Activated naive CD4-positive, alpha-beta T cell treated with anti-CD3 and anti-CD28 coated beads for 36 hours (primary cell): ENCODE measurements around the gene MAPKAPK2. TPM values are rescaled to one million over a fixed set of nuclear protein-coding genes. Genes with fewer than 3 reads are reported as not detected.

Experiments
- CTCF ChIA-PET: fragments of 350-600 bp; sonication (Branson Sonifier 250); formaldehyde crosslinking; loops from one replicate; lab custom pipeline; 2021; ENCODE audit warnings: antibody characterized with exemption; lab: Charles Lee
- DNase-seq: peaks from one replicate; pipeline ENCODE4 v3.0.0-alpha.2; 2020
- H3K27ac Mint-ChIP-seq: one replicate; pipeline ENCODE4 v1.8.0; 2021; ENCODE audit warnings: mild to moderate bottlenecking, mixed read lengths
- H3K27me3 Mint-ChIP-seq: one replicate; pipeline ENCODE4 v1.8.0; 2021; ENCODE audit warnings: low read depth, mixed read lengths
- H3K36me3 Mint-ChIP-seq: one replicate; pipeline ENCODE4 v1.8.0; 2021; ENCODE audit warnings: low read depth, mixed read lengths
- H3K4me1 Mint-ChIP-seq: one replicate; pipeline ENCODE4 v1.8.0; 2021; ENCODE audit warnings: low read depth, mixed read lengths
- H3K4me3 Mint-ChIP-seq: one replicate; pipeline ENCODE4 v1.8.0; 2021; ENCODE audit warnings: mild to moderate bottlenecking, moderate library complexity, mixed read lengths
- H3K9me3 Mint-ChIP-seq: one replicate; pipeline ENCODE4 v1.8.0; 2021; ENCODE audit warnings: mixed read lengths
- intact Hi-C: fragments of 100-400 bp; cut with micrococcal nuclease; formaldehyde crosslinking; loops from one replicate; pipeline ENCODE4 v1.15.1; 2023
- total RNA-seq, 2 experiments: library from RNA; stranded (reverse); gene quantifications; one replicate each; pipeline ENCODE4 v1.2.3, GENCODE V29; 2021

The MAPKAPK2 gene
- total RNA-seq, 2 experiments from 2014 or later = 83.4 to 85.3 TPM

DNA sequence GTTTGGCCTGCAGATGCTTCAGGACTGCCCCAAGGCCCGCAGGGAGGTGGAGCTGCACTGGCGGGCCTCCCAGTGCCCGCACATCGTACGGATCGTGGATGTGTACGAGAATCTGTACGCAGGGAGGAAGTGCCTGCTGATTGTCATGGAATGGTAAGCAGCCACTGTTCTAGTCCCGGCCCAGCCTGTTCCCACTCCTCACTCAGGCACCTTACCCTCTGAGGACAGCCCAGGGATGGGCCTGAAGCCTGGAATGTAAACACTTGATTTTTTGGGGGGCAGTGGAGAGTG lies 43.9 kb downstream of the MAPKAPK2 start:
- Mint-ChIP-seq H3K4me3 (no peak overlapping the region), H3K4me1 (peaks cover 33% of the 10 kb centered on the region), H3K36me3 (peaks cover 11% of the 10 kb centered on the region), H3K27me3 (no peaks in the 10 kb centered on the region), H3K27ac (no peak overlapping the region), H3K9me3 (no peaks in the 10 kb centered on the region)
- intact Hi-C loops = loop anchor here (5.0 kb wide), 2 partner anchors 121 to 236 kb away; no protein-coding TSS in a partner anchor
- no peak for DNase-seq
- CTCF ChIA-PET = interaction anchor here (1.6 to 7.0 kb wide), 2 partner anchors 79 to 184 kb away, joined by 6 to 116 read pairs; no protein-coding TSS in a partner anchor

DNA sequence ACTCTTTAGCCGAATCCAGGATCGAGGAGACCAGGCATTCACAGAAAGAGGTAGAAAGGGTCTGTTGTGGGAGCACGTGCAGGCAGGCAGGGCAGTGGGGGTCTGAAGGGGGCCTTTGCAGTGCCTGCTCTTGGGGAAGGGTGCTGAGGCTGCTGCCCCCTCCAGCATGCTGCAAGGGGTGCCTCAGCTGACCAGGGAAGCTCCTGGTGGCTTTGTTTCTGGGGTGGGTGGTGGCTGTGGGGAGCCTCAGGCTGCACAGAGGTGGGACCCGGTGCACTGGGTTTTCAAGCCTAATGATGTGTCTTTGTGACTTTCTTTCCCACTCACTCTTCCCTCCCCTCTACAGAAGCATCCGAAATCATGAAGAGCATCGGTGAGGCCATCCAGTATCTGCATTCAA lies 44.3 kb downstream of the MAPKAPK2 start:
- no peak overlapping the region for H3K4me3 Mint-ChIP-seq
- DNase-seq = no peak
- H3K27ac Mint-ChIP-seq = no peak overlapping the region
- no peaks in the 10 kb centered on the region for H3K9me3 Mint-ChIP-seq
- peaks cover 11% of the 10 kb centered on the region for H3K36me3 Mint-ChIP-seq
- intact Hi-C loops = loop anchor here (5.0 kb wide), 2 partner anchors 122 to 237 kb away; no protein-coding TSS in a partner anchor
- CTCF ChIA-PET = interaction anchor here (1.3 to 7.0 kb wide), 3 partner anchors 79 to 253 kb away, joined by 3 to 116 read pairs (median 6); no protein-coding TSS in a partner anchor
- H3K4me1 Mint-ChIP-seq = peaks cover 29% of the 10 kb centered on the region
- H3K27me3 Mint-ChIP-seq = no peaks in the 10 kb centered on the region

DNA sequence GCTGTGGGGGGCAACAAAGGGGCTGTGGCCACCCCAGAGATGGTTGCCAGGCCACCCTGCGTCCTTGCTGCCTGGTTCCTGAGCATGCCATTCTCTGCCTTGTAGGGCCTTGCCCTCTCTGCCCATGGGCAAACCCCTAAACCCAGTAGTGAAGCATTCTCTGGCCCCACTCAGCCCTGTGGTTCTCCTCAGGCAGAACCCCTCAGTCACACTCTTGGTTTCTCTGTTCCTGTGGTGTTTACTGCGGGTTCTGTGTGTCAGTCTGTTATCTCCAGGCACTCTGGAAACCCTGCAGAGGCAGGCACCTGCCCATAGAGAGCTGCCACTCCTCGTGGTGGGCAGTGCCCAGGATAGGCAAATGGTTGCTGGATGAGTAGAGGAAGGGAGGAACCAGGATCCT lies 44.8 kb downstream of the MAPKAPK2 start:
- CTCF ChIA-PET = interaction anchor here (1.2 to 7.0 kb wide), 6 partner anchors 14 to 252 kb away, joined by 3 to 116 read pairs (median 4); partner anchors contain the start of gene IL24
- Mint-ChIP-seq H3K36me3 (peaks cover 11% of the 10 kb centered on the region), H3K9me3 (no peaks in the 10 kb centered on the region), H3K27me3 (no peaks in the 10 kb centered on the region), H3K4me1 (peaks cover 30% of the 10 kb centered on the region), H3K4me3 (no peak overlapping the region), H3K27ac (no peak overlapping the region)
- intact Hi-C loops = loop anchor here (5.0 kb wide), 2 partner anchors 122 to 237 kb away; no protein-coding TSS in a partner anchor
- DNase-seq = no peak

DNA sequence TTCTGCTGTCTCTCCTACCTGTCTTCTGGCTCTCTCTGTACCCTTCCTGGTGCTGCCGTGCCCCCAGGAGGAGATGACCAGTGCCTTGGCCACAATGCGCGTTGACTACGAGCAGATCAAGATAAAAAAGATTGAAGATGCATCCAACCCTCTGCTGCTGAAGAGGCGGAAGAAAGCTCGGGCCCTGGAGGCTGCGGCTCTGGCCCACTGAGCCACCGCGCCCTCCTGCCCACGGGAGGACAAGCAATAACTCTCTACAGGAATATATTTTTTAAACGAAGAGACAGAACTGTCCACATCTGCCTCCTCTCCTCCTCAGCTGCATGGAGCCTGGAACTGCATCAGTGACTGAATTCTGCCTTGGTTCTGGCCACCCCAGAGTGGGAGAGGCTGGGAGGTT lies 47.8 kb downstream of the MAPKAPK2 start:
- Mint-ChIP-seq H3K9me3 (no peaks in the 10 kb centered on the region), H3K27me3 (no peaks in the 10 kb centered on the region), H3K27ac (no peak overlapping the region), H3K36me3 (peaks cover 14% of the 10 kb centered on the region), H3K4me1 (peaks cover 34% of the 10 kb centered on the region), H3K4me3 (no peak overlapping the region)
- CTCF ChIA-PET = interaction anchor here (1.1 to 6.2 kb wide), 4 partner anchors 69 to 201 kb away, joined by 3 to 232 read pairs (median 72); no protein-coding TSS in a partner anchor
- intact Hi-C loops = no loop called here
- DNase-seq = no peak

DNA sequence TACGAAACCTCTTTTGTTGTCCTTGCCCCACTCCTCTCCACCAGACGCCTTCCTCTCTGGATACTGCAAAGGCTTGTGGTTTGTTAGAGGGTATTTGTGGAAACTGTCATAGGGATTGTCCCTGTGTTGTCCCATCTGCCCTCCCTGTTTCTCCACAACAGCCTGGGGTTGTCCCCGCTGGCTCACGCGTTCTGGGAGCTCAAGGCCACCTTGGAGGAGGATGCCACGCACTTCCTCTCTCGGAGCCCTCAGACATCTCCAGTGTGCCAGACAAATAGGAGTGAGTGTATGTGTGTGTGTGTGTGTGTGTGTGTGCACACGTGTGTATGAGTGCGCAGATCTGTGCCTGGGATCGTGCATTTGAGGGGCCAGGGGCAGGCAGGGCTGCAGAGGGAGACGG lies 48.3 kb downstream of the MAPKAPK2 start:
- DNase-seq = no peak
- Mint-ChIP-seq H3K27me3 (no peaks in the 10 kb centered on the region), H3K9me3 (no peaks in the 10 kb centered on the region), H3K27ac (no peak overlapping the region), H3K4me1 (peaks cover 38% of the 10 kb centered on the region), H3K4me3 (no peak overlapping the region), H3K36me3 (peaks cover 14% of the 10 kb centered on the region)
- CTCF ChIA-PET = interaction anchor here (1.1 to 6.2 kb wide), 7 partner anchors 13 to 201 kb away, joined by 3 to 232 read pairs (median 19); no protein-coding TSS in a partner anchor
- intact Hi-C loops = no loop called here

DNA sequence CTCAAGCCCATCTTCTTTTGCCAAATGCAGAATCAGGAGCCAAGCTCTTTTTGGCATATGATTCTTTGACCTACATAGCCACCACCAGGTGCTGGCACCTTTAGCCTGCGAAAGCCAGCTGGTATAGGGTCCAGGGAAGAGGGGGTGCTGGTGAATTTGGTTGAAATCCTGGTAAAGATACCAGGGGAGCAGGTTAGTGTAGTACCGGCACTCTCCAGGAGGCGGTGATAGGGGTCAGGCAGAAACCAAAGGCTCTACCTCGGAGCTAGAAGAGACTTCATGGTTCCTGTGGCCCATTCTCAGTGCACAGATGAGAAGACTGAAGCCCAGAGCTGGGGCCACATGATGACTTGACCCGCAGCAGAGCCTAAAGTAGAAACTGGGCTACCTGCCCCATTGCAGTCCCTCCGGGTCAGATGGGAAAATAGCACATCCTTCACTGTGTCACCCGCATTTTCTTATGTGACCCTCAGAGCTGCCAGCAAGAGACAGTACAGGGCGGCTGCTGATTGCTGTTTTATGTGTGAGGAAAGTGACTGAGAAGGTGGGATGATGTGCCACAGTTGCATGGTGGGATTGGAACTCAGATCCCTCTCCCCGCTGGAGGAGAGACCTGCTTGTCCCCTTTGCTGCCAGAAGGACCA lies 49.9 kb downstream of the MAPKAPK2 start:
- Mint-ChIP-seq H3K36me3 (peaks cover 10% of the 10 kb centered on the region), H3K4me3 (no peak overlapping the region), H3K27ac (no peak overlapping the region), H3K9me3 (no peaks in the 10 kb centered on the region), H3K27me3 (no peaks in the 10 kb centered on the region), H3K4me1 (peaks cover 53% of the 10 kb centered on the region)
- intact Hi-C loops = loop anchor here (1.0 to 5.0 kb wide), 7 partner anchors 74 to 344 kb away; partner anchors contain the start of genes DYRK3, IL20, PFKFB2 and YOD1
- peak; percentile 88 for DNase-seq
- CTCF ChIA-PET = interaction anchor here (0.6 to 6.2 kb wide), 53 partner anchors 8 to 271 kb away, joined by 3 to 232 read pairs (median 5); partner anchors contain the start of genes FCMR, IL19 and IL20

DNA sequence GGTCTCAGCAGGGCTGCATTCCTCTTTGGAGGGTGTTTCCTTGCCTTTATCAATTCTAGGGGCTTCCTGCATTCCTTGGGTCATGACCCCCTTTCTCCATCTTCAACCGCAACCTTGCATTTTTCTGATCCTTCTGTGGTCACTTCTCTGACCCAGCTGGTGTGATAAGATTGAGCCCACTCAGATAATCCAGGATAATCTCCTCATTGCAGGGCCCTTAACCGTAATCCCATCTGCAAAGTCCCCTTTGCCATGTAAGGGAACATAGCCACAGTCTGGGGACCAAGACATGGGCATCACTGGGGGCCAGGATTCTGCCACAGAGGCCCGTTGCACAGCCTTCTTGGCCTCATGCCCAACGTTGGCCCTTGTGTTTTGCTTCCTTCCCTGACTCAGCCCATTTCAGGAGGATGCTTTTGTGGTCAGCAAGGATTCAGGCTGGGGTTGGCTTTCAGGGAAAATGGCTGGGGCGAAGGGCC lies 50.9 kb downstream of the MAPKAPK2 start:
- CTCF ChIA-PET = interaction anchor here (0.7 to 6.2 kb wide), 38 partner anchors 7 to 270 kb away, joined by 3 to 232 read pairs (median 5); partner anchors contain the start of genes FCMR, IL19 and IL20
- peaks cover 58% of the 10 kb centered on the region for H3K4me1 Mint-ChIP-seq
- no peak for DNase-seq
- no peaks in the 10 kb centered on the region for H3K27me3 Mint-ChIP-seq
- intact Hi-C loops = loop anchor here (2.0 to 5.0 kb wide), 4 partner anchors 101 to 317 kb away; partner anchors contain the start of genes DYRK3, IL20, PFKFB2 and YOD1
- H3K27ac Mint-ChIP-seq = no peak overlapping the region
- H3K36me3 Mint-ChIP-seq = peaks cover 8% of the 10 kb centered on the region
- H3K4me3 Mint-ChIP-seq = no peak overlapping the region
- no peaks in the 10 kb centered on the region for H3K9me3 Mint-ChIP-seq

DNA sequence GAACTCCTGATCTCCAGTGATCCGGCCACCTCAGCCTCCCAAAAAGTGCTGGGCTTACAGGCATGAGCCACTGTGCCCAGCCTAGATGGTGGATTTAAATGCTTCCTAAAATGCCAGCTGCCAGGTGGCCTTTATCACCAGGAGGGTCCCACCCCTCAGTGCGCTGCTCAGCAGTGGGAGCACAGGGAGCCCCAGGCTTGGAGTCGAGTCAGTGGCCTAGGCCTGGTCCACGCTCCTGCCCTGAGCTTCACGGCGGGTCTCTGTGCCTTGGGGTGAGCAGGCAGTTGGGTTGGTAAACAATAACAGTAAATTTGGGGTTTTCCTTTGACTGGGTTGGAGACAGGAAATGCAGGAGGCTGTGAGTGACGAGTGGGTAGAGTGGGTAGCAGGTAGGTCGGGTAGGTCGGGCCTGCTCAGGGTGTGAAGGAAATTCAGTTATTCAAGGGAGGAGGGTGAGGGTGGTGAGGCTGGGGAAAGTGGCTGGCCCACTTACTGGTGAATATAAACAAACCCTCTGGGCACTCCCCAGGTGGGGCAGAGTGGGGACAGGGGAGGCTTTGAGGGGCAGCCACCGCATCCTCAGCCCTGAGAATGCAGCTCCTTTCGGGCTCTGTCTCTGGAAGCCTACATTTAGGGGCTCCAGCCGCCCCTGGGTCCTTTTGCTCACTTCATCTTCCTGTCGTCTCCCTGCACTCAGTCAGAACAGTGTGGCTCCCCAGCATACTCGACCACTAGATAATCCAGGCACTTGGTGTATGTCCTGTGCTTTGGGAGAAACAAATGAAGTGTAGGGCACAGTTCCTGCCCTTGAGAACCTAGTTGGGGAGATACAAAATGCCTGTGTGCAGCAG lies 52.4 kb downstream of the MAPKAPK2 start:
- Mint-ChIP-seq H3K36me3 (peaks cover 6% of the 10 kb centered on the region), H3K4me1 (peaks cover 60% of the 10 kb centered on the region), H3K27ac (peak overlapping the region; percentile 27), H3K9me3 (no peaks in the 10 kb centered on the region), H3K27me3 (no peaks in the 10 kb centered on the region), H3K4me3 (no peak overlapping the region)
- DNase-seq = peak; percentile 36
- intact Hi-C loops = loop anchor here (1.0 to 5.0 kb wide), 4 partner anchors 47 to 763 kb away; partner anchors contain the start of genes PFKFB2 and YOD1
- CTCF ChIA-PET = interaction anchor here (0.6 to 6.2 kb wide), 20 partner anchors 12 to 622 kb away, joined by 3 to 232 read pairs (median 6); no protein-coding TSS in a partner anchor

DNA sequence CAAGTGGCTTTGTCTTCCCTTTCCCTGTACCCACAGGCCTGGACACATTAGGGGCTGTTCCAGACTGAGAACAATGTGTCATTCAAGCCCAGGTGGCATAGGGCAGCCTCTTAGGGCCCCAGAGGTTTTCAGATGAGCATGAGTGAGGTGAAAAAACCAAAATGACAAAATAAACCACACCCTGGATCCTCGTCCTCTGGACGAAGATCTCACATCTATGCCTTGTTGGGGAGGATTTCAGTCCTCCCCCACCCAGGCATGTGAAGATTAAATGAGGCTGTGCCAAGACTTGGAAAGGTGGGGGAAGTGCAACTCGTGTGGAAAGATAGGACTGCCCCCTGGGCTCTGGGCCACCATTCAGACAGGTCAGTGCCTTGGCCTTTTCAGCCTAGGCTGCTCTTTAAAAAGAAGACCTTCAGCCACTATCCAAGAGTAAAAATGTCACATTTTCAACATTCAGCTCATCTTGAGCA lies 53.1 kb downstream of the MAPKAPK2 start:
- Mint-ChIP-seq H3K4me1 (peaks cover 64% of the 10 kb centered on the region), H3K9me3 (no peaks in the 10 kb centered on the region), H3K4me3 (no peak overlapping the region), H3K36me3 (peaks cover 3% of the 10 kb centered on the region), H3K27ac (peak overlapping the region; percentile 48), H3K27me3 (no peaks in the 10 kb centered on the region)
- peak; percentile 72 for DNase-seq
- intact Hi-C loops = loop anchor here (1.0 to 5.0 kb wide), 4 partner anchors 47 to 763 kb away; partner anchors contain the start of genes PFKFB2 and YOD1
- CTCF ChIA-PET = interaction anchor here (0.6 to 6.2 kb wide), 15 partner anchors 11 to 272 kb away, joined by 3 to 43 read pairs (median 4); no protein-coding TSS in a partner anchor

DNA sequence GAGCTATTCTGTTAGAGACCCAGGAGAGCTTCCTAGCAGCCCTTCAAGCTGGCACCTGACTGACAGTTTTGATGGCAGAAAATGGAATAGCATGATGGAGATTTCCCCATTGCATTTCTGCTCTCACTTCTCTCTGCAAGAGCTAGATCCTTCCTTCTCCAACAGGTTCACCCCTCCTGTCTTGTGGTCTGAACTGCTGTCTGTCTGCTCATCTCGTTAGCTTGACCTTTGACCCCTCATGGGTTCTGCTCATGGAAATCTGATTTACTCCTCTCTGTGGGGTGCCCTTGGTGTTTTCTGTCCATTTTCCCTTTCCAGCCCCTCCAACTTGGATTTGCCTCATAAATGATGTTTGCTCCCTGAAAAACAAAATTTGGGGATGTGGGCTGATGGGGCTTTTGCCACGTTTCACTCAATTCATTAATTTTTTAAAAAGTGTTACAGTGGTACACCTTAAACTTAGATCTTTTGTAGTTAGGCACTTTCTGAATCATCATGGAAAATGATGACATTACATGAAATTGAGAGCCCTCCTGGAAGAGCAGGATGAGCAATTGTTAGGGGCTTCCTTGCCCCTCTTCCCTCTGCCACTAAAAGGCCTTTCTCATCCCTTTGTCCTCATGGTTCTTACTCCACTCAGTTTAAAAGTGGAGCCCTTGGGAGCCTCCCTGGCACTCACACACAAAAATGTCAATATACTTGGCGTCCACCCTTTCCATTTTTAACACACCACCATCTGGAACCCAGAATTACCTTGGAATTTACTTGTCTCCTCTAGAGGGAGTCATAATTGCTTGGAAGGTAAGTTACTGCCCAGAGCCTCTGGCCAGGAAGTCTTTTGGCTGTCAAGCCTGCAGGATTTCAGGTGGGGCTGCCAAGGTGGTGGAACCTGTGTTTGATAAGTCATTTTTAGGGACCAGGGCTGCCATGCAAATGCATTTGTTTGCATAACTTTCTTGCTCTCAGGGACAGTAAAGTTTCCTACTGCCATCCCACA lies 54.0 kb downstream of the MAPKAPK2 start:
- Mint-ChIP-seq H3K36me3 (peaks cover 3% of the 10 kb centered on the region), H3K27ac (peak overlapping the region; percentile 37), H3K4me3 (no peak overlapping the region), H3K4me1 (peaks cover 71% of the 10 kb centered on the region), H3K9me3 (no peaks in the 10 kb centered on the region), H3K27me3 (no peaks in the 10 kb centered on the region)
- peak; percentile 31 for DNase-seq
- CTCF ChIA-PET = interaction anchor here (0.6 to 6.2 kb wide), 22 partner anchors 10 to 273 kb away, joined by 3 to 43 read pairs (median 6); no protein-coding TSS in a partner anchor
- intact Hi-C loops = loop anchor here (1.0 to 5.0 kb wide), 3 partner anchors 31 to 314 kb away; partner anchors contain the start of genes PFKFB2 and YOD1
